HCT116 (cell line): ENCODE measurements around the gene ABTB2. TPM values are rescaled to one million over a fixed set of nuclear protein-coding genes. Genes with fewer than 3 reads are reported as not detected.

ENCODE experiments used
- ATAC-seq: fragments of 200-7000 bp; cut with Tn5 transposase; 2 replicates; pipeline ENCODE4 v1.9.1; 2020; ENCODE audit warnings: mild to moderate bottlenecking, moderate library complexity
- BruUV-seq: library from RNA; stranded (reverse); fragments of 400-500 nt; replicated peaks from 2 replicates; lab custom pipeline; 2021; lab: Mats Ljungman, UMichigan
- CTCF ChIA-PET: fragments of 300-600 bp; sonication (Branson Sonifier 250); formaldehyde crosslinking; loops from one replicate; lab custom pipeline; 2021; ENCODE audit warnings: antibody characterized with exemption; lab: Charles Lee
- POLR2A ChIA-PET: fragments of 300-600, 350-600 bp; sonication (Branson Sonifier 250); formaldehyde crosslinking; loops from one replicate; lab custom pipeline; 2021; ENCODE audit warnings: antibody characterized with exemption; lab: Charles Lee
- RAD21 ChIA-PET, 2 experiments: fragments of 300-600 bp; sonication (Branson Sonifier 250); formaldehyde crosslinking; loops; one replicate each; lab custom pipeline; 2023; ENCODE audit warnings: low total read pairs in 2 of 2; ENCODE audit not compliant: uncharacterized antibody in 2 of 2, unreplicated experiment in 2 of 2, low non-redundant PET in 1 of 2; lab: Charles Lee
- DNase-seq: peaks from one replicate; pipeline ENCODE4 v3.0.0-alpha.2; 2010; ENCODE audit warnings: low read depth, low spot score
- H2AFZ ChIP-seq: fragments of 200-600 bp; shearing (Covaris generic), sonication (generic); 2 replicates; pipeline ENCODE4 v1.6.1; 2017; ENCODE audit warnings: low read depth, mixed run types, mixed read lengths, antibody characterized with exemption, low read length; ENCODE audit not compliant: poor library complexity, severe bottlenecking
- H3K27ac ChIP-seq: 2 replicates; pipeline ENCODE4 v1.5.1; 2012; ENCODE audit warnings: low read depth, low read length
- H3K27me3 ChIP-seq: fragments of 200-600 bp; sonication (generic); 2 replicates; pipeline ENCODE4 v1.6.1; 2016; ENCODE audit warnings: mixed run types, low read length, mixed read lengths; ENCODE audit not compliant: insufficient read depth
- H3K36me3 ChIP-seq, 2 experiments: fragments of 200-500 bp in 1 of 2; fragments of 200-600 bp in 1 of 2; sonication (Bioruptor generic) in 1 of 2; sonication (generic) in 1 of 2; 2 replicates each; pipeline versions ENCODE4 v1.5.1 to v1.6.1; 2014 to 2016; ENCODE audit warnings: low read length in 2 of 2, inconsistent platforms in 1 of 2, mixed read lengths in 1 of 2, mixed run types in 1 of 2; ENCODE audit not compliant: insufficient read depth in 2 of 2, control insufficient read depth in 1 of 2
- H3K4me1 ChIP-seq, 2 experiments: fragments of 200-600 bp in 1 of 2; sonication (generic) in 1 of 2; 2 replicates each; pipeline versions ENCODE4 v1.5.1 to v1.6.1; 2012 to 2017; ENCODE audit warnings: low read length in 2 of 2, inconsistent platforms in 1 of 2, mild to moderate bottlenecking in 1 of 2, mixed read lengths in 1 of 2, mixed run types in 1 of 2, moderate library complexity in 1 of 2; ENCODE audit not compliant: insufficient read depth in 2 of 2, control insufficient read depth in 1 of 2
- H3K4me2 ChIP-seq: fragments of 200-600 bp; sonication (generic); 2 replicates; pipeline ENCODE4 v1.6.1; 2017; ENCODE audit warnings: mixed run types, low read length, mixed read lengths
- H3K4me3 ChIP-seq, 2 experiments: fragments of 200-600 bp in 1 of 2; sonication (generic) in 1 of 2; replicated peaks in 1 of 2; 2 replicates each; pipeline ENCODE4 v1.5.1; 2011 to 2016; ENCODE audit warnings: low read length in 2 of 2, control low read depth in 1 of 2, low read depth in 1 of 2, mild to moderate bottlenecking in 1 of 2, mixed read lengths in 1 of 2, mixed run types in 1 of 2
- H3K79me2 ChIP-seq: fragments of 200-600 bp; sonication (generic); 2 replicates; pipeline ENCODE4 v1.6.1; 2017; ENCODE audit warnings: mild to moderate bottlenecking, mixed run types, low read length, moderate library complexity, mixed read lengths; ENCODE audit not compliant: insufficient read depth
- H3K9ac ChIP-seq: fragments of 200-600 bp; sonication (generic); 2 replicates; pipeline ENCODE4 v1.6.1; 2016; ENCODE audit warnings: low read length, mixed read lengths
- H3K9me2 ChIP-seq: fragments of 200-600 bp; sonication (generic), shearing (Covaris generic); 2 replicates; pipeline ENCODE4 v1.6.1; 2017; ENCODE audit warnings: mixed run types, mild to moderate bottlenecking, moderate library complexity; ENCODE audit not compliant: insufficient read depth
- H3K9me3 ChIP-seq, 2 experiments: fragments of 200-500 bp in 1 of 2; fragments of 200-600 bp in 1 of 2; sonication (Bioruptor generic) in 1 of 2; sonication (generic) in 1 of 2; 2 replicates each; pipeline ENCODE4 v1.6.1; 2014 to 2017; ENCODE audit warnings: low read length in 2 of 2, mixed read lengths in 2 of 2, inconsistent platforms in 1 of 2, low read depth in 1 of 2, mild to moderate bottlenecking in 1 of 2, mixed run types in 1 of 2, moderate library complexity in 1 of 2; ENCODE audit not compliant: control insufficient read depth in 1 of 2, insufficient read depth in 1 of 2
- H4K20me1 ChIP-seq: fragments of 200-600 bp; sonication (generic), shearing (Covaris generic); 2 replicates; pipeline ENCODE4 v1.6.1; 2017; ENCODE audit warnings: mixed run types, mild to moderate bottlenecking, moderate library complexity; ENCODE audit not compliant: insufficient read depth
- CBX3 ChIP-seq: IDR thresholded peaks from 2 replicates; pipeline ENCODE4 v1.6.1; 2012; ENCODE audit warnings: low read depth
- FOSL1 ChIP-seq: IDR thresholded peaks from 2 replicates; pipeline ENCODE4 v1.6.1; 2012; ENCODE audit warnings: low read depth
- POLR2A ChIP-seq: IDR thresholded peaks from 2 replicates; pipeline ENCODE4 v1.7.0; 2011; ENCODE audit warnings: borderline replicate concordance; ENCODE audit not compliant: insufficient read depth, insufficient read length; ENCODE audit errors: extremely low read depth
- POLR2AphosphoS5 ChIP-seq: IDR thresholded peaks from 2 replicates; pipeline ENCODE4 v1.6.1; 2011; ENCODE audit warnings: mild to moderate bottlenecking, low read depth, low read length, moderate library complexity
- RAD21 ChIP-seq: IDR thresholded peaks from 2 replicates; pipeline ENCODE4 v1.6.1; 2012; ENCODE audit warnings: low read depth, mild to moderate bottlenecking
- REST ChIP-seq: IDR thresholded peaks from 2 replicates; pipeline ENCODE4 v1.6.1; 2012; ENCODE audit warnings: low read depth
- SIN3A ChIP-seq: IDR thresholded peaks from 2 replicates; pipeline ENCODE4 v1.6.1; 2012; ENCODE audit warnings: low read depth
- YY1 ChIP-seq: IDR thresholded peaks from 2 replicates; pipeline ENCODE4 v1.6.1; 2011; ENCODE audit warnings: low read length, low read depth, moderate library complexity, mild to moderate bottlenecking; ENCODE audit not compliant: insufficient replicate concordance; ENCODE audit errors: extremely low read depth
- ZBTB33 ChIP-seq: IDR thresholded peaks from 2 replicates; pipeline ENCODE4 v1.6.1; 2011; ENCODE audit warnings: mild to moderate bottlenecking, low read length, moderate library complexity; ENCODE audit not compliant: insufficient replicate concordance; ENCODE audit errors: extremely low read depth
- ZFX ChIP-seq: fragments of 450-650 bp; IDR thresholded peaks from 2 replicates; pipeline ENCODE4 v1.6.1; 2017
- intact Hi-C: fragments of 100-400 bp; cut with micrococcal nuclease; formaldehyde crosslinking; loops from 2 replicates; pipeline ENCODE4 v1.10.0; 2022
- total RNA-seq: library from RNA; stranded (reverse); gene quantifications from one replicate; pipeline ENCODE4 v1.2.1, GENCODE V29; 2021; ENCODE audit not compliant: unreplicated experiment
- TF ChIP-seq, protein P1 (sequence below): IDR thresholded peaks from 2 replicates; pipeline ENCODE4 v1.6.1; 2012
- TF ChIP-seq, protein P2 (sequence below), 3 experiments: fragments of 200-600 bp in 1 of 3; sonication (generic) in 1 of 3; IDR thresholded peaks in 2 of 3; conservative IDR thresholded peaks in 1 of 3; 2 replicates each; pipeline ENCODE4 v1.5.1; 2012 to 2017; ENCODE audit warnings: low read depth in 2 of 3, low read length in 2 of 3, antibody characterized with exemption in 1 of 3, borderline replicate concordance in 1 of 3, control low read depth in 1 of 3, mild to moderate bottlenecking in 1 of 3, mixed read lengths in 1 of 3, mixed run types in 1 of 3, moderate library complexity in 1 of 3; ENCODE audit not compliant: insufficient read depth in 1 of 3

The ABTB2 gene
- total RNA-seq, 1 experiment from 2014 or later: 6.8 TPM

- DNase-seq (no peak), ATAC-seq (no peak)
- TF ChIP-seq ZFX (no peak), FOSL1 (no peak), POLR2AphosphoS5 (no peak), CBX3 (no peak)
- H3K36me3 ChIP-seq: no peaks in the 10 kb centered on the region
- no TSS peak for BruUV-seq
- H3K4me3 ChIP-seq: no peak overlapping the region
- POLR2A ChIA-PET: interaction anchor here (0.7 to 3.5 kb wide), 2 partner anchors 8 to 16 kb away, joined by 3 to 19 read pairs; partner anchors contain the start of gene ABTB2
- no peaks in the 10 kb centered on the region for H3K27me3 ChIP-seq
- H2AFZ ChIP-seq: no peak overlapping the region
- H3K9me3 ChIP-seq: no peaks in the 10 kb centered on the region
- RAD21 ChIA-PET: no interaction called here
- no peak overlapping the region for H3K27ac ChIP-seq
- H3K9ac ChIP-seq: no peak overlapping the region
- peaks cover 5% of the 10 kb centered on the region; the same call in 1 of the 2 replicates for H3K79me2 ChIP-seq
- peaks cover 31 to 43% of the 10 kb centered on the region in 2 experiments for H3K4me1 ChIP-seq
- H3K9me2 ChIP-seq: no peaks in the 10 kb centered on the region
- no peak overlapping the region for H3K4me2 ChIP-seq
- intact Hi-C loops: no loop called here
- CTCF ChIA-PET: no interaction called here
- H4K20me1 ChIP-seq: no peaks in the 10 kb centered on the region
These were observed 8.9 kb downstream of the ABTB2 start for GRCh38 chr11:34348919-34349318.

DNA sequence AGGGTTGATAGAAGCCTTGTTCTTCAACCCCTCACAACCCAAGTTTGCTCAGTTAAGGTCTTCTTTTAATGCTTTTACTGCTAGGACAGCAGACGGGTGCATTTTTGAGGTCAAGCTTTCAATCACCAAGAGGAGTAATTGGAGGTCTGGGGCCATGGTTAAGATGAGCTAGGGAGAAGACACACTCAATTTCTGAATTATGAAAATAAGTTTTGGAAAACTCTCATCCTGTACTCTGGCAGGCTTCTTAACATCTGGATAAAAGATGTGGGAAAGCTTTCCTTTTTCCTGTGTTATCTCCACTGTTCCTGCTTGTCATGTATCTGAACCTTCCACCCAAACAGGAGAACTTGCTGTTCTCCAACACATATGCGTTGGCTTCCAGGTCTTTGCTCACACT is 9.7 kb downstream of the ABTB2 start:
- H3K4me3 ChIP-seq: no peak overlapping the region
- no peak for DNase-seq
- ChIA-PET RAD21 (no interaction called here), POLR2A (interaction anchor here (3.5 kb wide), 1 partner anchor 9 kb away, joined by 19 read pairs; the partner anchor contains the start of gene ABTB2), CTCF (interaction anchor here (0.8 to 1.3 kb wide), 3 partner anchors 13 to 174 kb away, joined by 3 read pairs; no protein-coding TSS in a partner anchor)
- H3K9me3 ChIP-seq: no peaks in the 10 kb centered on the region
- H3K9me2 ChIP-seq: no peaks in the 10 kb centered on the region
- H3K27ac ChIP-seq: no peak overlapping the region
- no peaks in the 10 kb centered on the region for H4K20me1 ChIP-seq
- H3K27me3 ChIP-seq: no peaks in the 10 kb centered on the region
- H3K79me2 ChIP-seq: peaks cover 5% of the 10 kb centered on the region; the same call in 1 of the 2 replicates
- peaks cover 39 to 51% of the 10 kb centered on the region in 2 experiments for H3K4me1 ChIP-seq
- H3K36me3 ChIP-seq: no peaks in the 10 kb centered on the region
- H3K4me2 ChIP-seq: no peak overlapping the region
- no TSS peak for BruUV-seq
- no peak for ATAC-seq
- no peak overlapping the region for H3K9ac ChIP-seq
- intact Hi-C loops: no loop called here
- H2AFZ ChIP-seq: no peak overlapping the region
- TF ChIP-seq REST (no peak), YY1 (no peak), POLR2A (no peak), SIN3A (no peak), ZFX (no peak), RAD21 (no peak), ZBTB33 (no peak)
- TF ChIP-seq, protein P1, sequence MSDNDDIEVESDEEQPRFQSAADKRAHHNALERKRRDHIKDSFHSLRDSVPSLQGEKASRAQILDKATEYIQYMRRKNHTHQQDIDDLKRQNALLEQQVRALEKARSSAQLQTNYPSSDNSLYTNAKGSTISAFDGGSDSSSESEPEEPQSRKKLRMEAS: no peak
- TF ChIP-seq, protein P2, sequence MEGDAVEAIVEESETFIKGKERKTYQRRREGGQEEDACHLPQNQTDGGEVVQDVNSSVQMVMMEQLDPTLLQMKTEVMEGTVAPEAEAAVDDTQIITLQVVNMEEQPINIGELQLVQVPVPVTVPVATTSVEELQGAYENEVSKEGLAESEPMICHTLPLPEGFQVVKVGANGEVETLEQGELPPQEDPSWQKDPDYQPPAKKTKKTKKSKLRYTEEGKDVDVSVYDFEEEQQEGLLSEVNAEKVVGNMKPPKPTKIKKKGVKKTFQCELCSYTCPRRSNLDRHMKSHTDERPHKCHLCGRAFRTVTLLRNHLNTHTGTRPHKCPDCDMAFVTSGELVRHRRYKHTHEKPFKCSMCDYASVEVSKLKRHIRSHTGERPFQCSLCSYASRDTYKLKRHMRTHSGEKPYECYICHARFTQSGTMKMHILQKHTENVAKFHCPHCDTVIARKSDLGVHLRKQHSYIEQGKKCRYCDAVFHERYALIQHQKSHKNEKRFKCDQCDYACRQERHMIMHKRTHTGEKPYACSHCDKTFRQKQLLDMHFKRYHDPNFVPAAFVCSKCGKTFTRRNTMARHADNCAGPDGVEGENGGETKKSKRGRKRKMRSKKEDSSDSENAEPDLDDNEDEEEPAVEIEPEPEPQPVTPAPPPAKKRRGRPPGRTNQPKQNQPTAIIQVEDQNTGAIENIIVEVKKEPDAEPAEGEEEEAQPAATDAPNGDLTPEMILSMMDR (IDR thresholded peaks at IDR 0.05 in 2 of 3, conservative IDR thresholded peaks at IDR 0.05 in 1 of 3; ENCODE audit: borderline replicate concordance in 1 of 3, insufficient read depth in 1 of 3, low read depth in 2 of 3, low read length in 2 of 3): no peak
